ENCODE results near the gene FER. TPM values are rescaled to one million over a fixed set of nuclear protein-coding genes. Genes with fewer than 3 reads are reported as not detected.
"Not testable (repeated sequence)": the region's sequence is repeated elsewhere in the genome, so short reads cannot be mapped to it uniquely, and the experiment has no call there.

FER gene
- 2.3 and 5.2 TPM in 2 replicates for total RNA-seq (2014; rRNA removed; shearing (Covaris generic))

- DNase-seq (ENCODE audit: low spot score): peak; percentile 40
These were observed at the start of gene FER for GRCh38 chr5:108747774-108748400. Gene FER, plus strand, starts transcription at chr5:108747897. Its CDS starts 50,286 bp downstream, at chr5:108798183.

DNA sequence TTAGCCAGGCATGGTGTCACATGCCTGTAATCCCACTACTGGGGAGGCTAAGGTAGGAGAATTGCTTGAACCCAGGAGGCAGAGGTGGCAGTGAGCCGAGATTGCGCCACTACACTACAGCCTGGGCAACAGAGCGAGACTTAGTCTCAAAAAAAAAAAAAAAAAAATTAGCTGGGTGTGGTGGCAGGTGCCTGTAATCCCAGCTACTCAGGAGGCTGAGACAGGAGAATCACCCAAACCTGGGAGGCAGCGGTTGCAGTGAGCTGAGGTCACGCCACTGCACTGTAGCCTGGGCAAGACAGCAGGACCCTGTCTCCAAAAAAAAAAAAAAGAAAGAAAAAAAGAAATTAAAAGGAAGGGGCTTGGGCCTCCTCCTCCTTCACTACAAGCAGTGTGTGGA is 47.3 kb upstream of the FER start:
- not testable (repeated sequence) for DNase-seq (ENCODE audit: low spot score)

- DNase-seq (ENCODE audit: low spot score): no peak
These were observed 46.8 kb upstream of the FER start for GRCh38 chr5:108700930-108701329.

GRCh38 chr5:108702546-108702945 is 45.2 kb upstream of the FER start:
- DNase-seq (ENCODE audit: low spot score): no peak

DNA sequence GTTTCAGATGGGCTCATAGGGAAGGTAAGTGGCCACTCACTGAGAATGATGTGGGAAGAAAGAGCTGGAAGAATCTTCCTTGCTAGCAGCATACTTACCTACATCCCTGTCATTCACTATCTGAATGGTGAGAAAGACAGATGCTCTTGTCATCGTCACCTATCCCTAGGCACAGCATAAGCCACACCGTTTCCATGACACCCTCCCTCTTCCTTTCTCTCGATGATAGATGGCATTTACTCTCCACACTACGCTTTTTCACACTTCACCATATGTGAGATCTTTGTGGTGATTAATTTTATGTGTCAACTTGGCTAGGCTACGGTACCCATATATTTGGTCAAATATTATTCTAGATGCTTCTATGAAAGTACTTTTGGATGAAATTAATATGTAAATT is 44.4 kb upstream of the FER start:
- DNase-seq (ENCODE audit: low spot score): no peak

DNA sequence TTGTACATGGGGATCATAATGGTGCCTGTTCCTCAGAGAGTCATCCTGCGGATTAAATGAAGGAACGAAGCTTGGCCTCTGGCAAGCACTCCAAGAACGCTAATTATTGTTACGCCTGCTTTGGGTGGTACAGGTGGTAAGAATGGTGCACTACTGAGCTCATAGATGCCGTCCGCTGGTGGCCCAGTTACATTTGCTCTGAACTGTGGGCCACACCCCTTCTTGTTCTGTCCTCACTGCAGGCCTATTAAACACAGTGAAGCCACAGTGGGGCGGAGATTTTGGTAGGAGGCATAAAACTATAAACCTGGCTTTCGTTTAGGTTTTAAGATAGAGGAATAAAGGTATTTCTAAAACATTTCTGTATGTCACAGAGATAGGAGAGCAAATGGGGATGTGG is 40.6 kb upstream of the FER start:
- DNase-seq (ENCODE audit: low spot score): no peak

GRCh38 chr5:108711898-108712297 is 35.8 kb upstream of the FER start:
- DNase-seq (ENCODE audit: low spot score): no peak

DNA sequence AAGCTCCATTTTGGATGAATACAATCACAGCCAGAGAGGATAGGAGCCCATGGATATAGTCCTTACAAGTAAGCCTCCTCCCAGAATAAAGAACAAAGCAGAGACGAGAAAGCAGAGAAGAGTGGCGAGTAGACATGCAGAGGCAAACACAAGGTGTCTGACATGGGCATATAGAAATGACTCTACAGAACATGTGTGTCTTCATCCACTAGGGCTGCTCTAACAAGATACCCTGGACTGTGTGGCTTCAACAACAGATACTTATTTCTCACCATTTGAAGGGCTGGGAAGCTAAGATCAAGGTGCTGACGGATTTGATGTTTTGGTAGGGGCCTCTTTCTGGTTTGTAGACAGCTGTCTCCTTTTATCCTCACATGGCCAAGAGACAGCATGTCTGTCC is 32.3 kb upstream of the FER start:
- DNase-seq (ENCODE audit: low spot score): no peak

GRCh38 chr5:108720391-108720790 is 27.3 kb upstream of the FER start:
- no peak for DNase-seq (ENCODE audit: low spot score)

- no peak for DNase-seq (ENCODE audit: low spot score)
These were observed 21.1 kb upstream of the FER start for GRCh38 chr5:108726446-108727235.

GRCh38 chr5:108727236-108727650 is 20.5 kb upstream of the FER start:
- DNase-seq (ENCODE audit: low spot score): no peak

DNA sequence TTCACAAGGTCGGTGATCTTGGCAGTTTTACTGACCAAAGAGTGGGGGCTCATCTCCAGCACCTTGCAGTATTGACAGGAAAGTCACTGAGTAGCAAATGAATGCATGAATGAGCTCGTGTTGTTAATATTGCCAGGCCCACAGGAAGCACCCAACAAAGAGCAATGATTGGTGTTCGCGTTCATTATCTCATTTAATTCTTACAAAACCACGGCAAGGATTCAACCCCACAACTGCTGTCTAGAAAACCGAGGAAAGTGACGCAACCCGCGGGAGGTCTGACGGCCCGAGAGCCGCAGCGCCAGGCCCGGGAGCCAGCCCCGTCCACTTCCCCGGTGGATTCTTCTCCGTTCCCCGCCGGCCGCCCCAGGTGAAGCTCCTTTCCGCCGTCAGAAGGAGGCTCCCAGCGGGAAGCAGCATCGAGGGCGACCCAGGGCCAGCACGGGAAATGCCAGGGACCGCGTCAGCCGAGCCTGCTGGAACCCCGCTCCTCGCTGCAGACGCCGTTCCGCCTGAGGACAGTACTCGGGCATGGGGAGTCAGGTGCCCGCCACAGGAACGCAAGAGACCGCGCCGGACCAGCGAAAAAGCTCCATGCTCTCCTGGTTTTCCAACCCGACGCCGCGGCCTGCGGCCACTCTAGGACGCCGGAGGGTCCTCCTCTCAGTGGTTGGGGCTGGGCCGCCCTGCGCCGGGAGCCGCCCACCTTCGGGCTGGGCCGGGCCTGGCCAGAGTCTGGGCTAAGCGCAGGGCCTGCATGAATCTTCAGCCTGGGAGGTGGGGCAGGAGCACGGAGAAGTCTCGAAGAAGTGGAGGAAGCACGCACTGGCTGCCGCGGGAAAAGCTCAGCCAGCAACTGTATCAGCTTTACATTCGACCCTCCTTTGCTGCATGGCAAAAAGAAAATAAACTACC is 19.8 kb upstream of the FER start:
- peak; percentile 92 for DNase-seq (ENCODE audit: low spot score)

GRCh38 chr5:108728566-108729241 is 19.0 kb upstream of the FER start:
- no peak for DNase-seq (ENCODE audit: low spot score)

- DNase-seq (ENCODE audit: low spot score): no peak
These were observed 18.5 kb upstream of the FER start for GRCh38 chr5:108729242-108729615.

- DNase-seq (ENCODE audit: low spot score): no peak
These were observed 16.9 kb upstream of the FER start for GRCh38 chr5:108730617-108731340.

GRCh38 chr5:108735790-108736189 is 11.9 kb upstream of the FER start:
- no peak for DNase-seq (ENCODE audit: low spot score)

DNA sequence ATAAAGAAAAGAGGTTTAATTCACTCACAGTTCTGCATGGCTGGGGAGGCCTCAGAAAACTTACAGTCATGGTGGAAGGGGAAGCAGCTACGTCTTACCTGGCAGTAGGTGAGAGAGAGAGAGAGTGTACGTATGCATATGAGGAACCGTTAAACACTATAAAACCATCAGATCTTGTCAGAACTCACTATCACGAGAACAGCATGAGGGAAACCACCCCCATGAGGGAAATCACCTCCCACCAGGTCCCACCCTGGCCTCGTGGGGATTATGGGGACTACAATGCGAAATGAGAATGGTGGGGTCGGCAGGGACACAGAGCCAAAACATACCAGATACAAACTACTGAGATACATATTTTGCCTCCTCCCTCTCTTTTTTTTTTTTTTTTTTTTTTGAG is 10.8 kb upstream of the FER start:
- no peak for DNase-seq (ENCODE audit: low spot score)

DNA sequence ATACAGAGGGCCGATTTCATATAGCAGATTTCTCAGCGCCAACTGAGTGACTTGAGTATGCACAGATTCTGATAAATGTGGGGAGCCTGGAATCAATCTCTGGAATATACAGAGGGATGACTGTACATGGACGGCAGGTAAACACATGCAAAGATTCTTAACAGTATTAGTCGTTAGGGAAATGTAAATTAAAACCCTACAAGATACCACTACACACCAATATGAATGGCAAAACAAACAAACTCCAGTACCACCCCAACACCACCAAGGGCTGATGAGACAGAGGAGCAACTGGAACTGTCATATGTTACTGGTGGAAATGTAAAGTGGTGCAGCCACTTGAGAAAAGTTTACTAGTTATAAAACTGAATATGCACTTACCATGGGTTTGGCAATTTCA is 8.3 kb upstream of the FER start:
- DNase-seq (ENCODE audit: low spot score): no peak

DNA sequence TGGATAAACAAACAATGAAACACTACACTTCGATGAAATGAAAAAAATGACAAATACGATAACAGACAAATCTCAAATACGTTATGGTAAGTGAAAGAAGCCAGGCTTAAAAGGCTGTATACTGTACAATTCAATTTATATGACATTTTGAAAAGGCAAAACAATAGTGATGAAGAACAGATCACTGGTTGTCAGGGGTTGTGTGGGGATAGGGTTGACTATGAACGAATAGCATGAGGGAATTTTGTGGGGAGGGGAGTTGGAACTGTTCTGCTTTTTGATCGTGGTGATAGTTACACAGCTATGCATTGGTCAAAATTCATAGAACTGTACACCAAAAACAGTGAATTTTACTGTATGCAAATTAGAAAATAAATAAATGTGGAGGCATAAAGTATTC is 7.8 kb upstream of the FER start:
- no peak for DNase-seq (ENCODE audit: low spot score)

DNA sequence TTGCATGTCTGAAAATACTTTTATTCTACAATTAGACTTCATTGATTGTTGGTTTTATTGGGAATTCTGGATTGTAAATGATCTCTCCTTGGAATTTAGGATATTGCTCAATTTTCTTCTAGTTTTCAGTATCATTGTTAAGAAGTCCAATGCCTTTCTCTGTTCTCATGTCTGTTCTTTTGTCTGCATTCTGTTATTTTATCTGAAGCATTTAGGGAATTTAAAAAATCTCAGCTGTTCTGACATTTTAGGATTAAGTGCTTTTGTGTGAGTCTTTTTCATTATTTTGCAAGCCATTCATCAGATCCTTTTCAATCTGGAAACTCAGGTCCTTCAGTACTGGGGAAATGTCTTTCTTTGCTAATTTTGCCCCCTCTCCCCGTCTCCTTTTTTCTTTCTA is 4.4 kb upstream of the FER start:
- no peak for DNase-seq (ENCODE audit: low spot score)

GRCh38 chr5:108743846-108744245 is 3.9 kb upstream of the FER start:
- no peak for DNase-seq (ENCODE audit: low spot score)
